KG1 (cell line): Measurements from ENCODE around the gene MPND.

Source experiments
- DNase-seq: peaks from one replicate; lab custom pipeline; 2025; lab: John Stamatoyannopoulos, UW

MPND gene

GRCh38 chr19:4379383-4380253 lies 36.3 kb downstream of the MPND start:
- DNase-seq: no peak

- DNase-seq: no peak
Observed at GRCh38 chr19:4380254-4380727, 36.9 kb downstream of the MPND start.

- no peak for DNase-seq
Observed at GRCh38 chr19:4385291-4386040, 42.1 kb downstream of the MPND start.

- no peak for DNase-seq
Observed at GRCh38 chr19:4386041-4386782, 42.9 kb downstream of the MPND start.

- no peak for DNase-seq
Observed at GRCh38 chr19:4388337-4389063, 45.1 kb downstream of the MPND start.

- DNase-seq: no peak
Observed at GRCh38 chr19:4389064-4389375, 45.7 kb downstream of the MPND start.

- no peak for DNase-seq
Observed at GRCh38 chr19:4389511-4390016, 46.2 kb downstream of the MPND start.

- no peak for DNase-seq
Observed at GRCh38 chr19:4390017-4390566, 46.7 kb downstream of the MPND start.

- DNase-seq: no peak
Observed at GRCh38 chr19:4390567-4391305, 47.4 kb downstream of the MPND start.

GRCh38 chr19:4391306-4391693 lies 47.9 kb downstream of the MPND start:
- DNase-seq: no peak

- no peak for DNase-seq
Observed at GRCh38 chr19:4391701-4392483, 48.5 kb downstream of the MPND start.

GRCh38 chr19:4393947-4394590 lies 50.7 kb downstream of the MPND start:
- DNase-seq: no peak

- no peak for DNase-seq
Observed at GRCh38 chr19:4396949-4397783, 53.8 kb downstream of the MPND start.

- DNase-seq: no peak
Observed at GRCh38 chr19:4399812-4400134, 56.4 kb downstream of the MPND start.

- DNase-seq: peak; percentile 89
Observed at GRCh38 chr19:4400135-4400936, 57.0 kb downstream of the MPND start, which contains the start of gene SH3GL1. TSS of gene SH3GL1 (minus strand) at chr19:4400547. CDS start at chr19:4400368, 179 bp downstream.

- no peak for DNase-seq
Observed at GRCh38 chr19:4401769-4402170, 58.4 kb downstream of the MPND start.

- DNase-seq: peak; percentile 97
Observed at GRCh38 chr19:4402171-4403004, 59.0 kb downstream of the MPND start, which contains the start of gene CHAF1A. TSS of gene CHAF1A (plus strand) at chr19:4402640. CDS start at chr19:4402763, 123 bp downstream.
